Cardiac muscle cell (in vitro differentiated cells and primary cell): ENCODE results near the gene CAMKMT. TPM values are rescaled to one million over a fixed set of nuclear protein-coding genes. Genes with fewer than 3 reads are reported as not detected.

Source experiments
- DNase-seq, 2 donors: peaks; one replicate each; pipeline versions ENCODE4 v3.0.0 to v3.0.0-alpha.2; 2010 to 2017; ENCODE audit warnings: low read depth in 1 of 2, low spot score in 1 of 2
- H3K27ac ChIP-seq: fragments of 200-600 bp; sonication (generic); 2 replicates; pipeline ENCODE4 v1.5.1; 2016
- H3K27me3 ChIP-seq: fragments of 200-600 bp; sonication (generic); 2 replicates; pipeline ENCODE4 v1.6.0; 2016; ENCODE audit warnings: control low read depth
- H3K36me3 ChIP-seq: fragments of 200-600 bp; sonication (generic); 2 replicates; pipeline ENCODE4 v1.5.1; 2016; ENCODE audit warnings: control low read depth
- H3K4me1 ChIP-seq: fragments of 200-600 bp; sonication (generic); 2 replicates; pipeline ENCODE4 v1.8.1; 2017; ENCODE audit warnings: low read depth, mild to moderate bottlenecking, mixed run types
- H3K4me3 ChIP-seq: fragments of 200-600 bp; sonication (generic); 2 replicates; pipeline ENCODE4 v1.5.1; 2016; ENCODE audit warnings: mild to moderate bottlenecking
- H3K9me3 ChIP-seq: fragments of 200-600 bp; sonication (generic); 2 replicates; pipeline ENCODE4 v1.5.1; 2017; ENCODE audit warnings: low read depth, mild to moderate bottlenecking, control low read depth
- CTCF ChIP-seq: IDR thresholded peaks from 2 replicates; pipeline ENCODE4 v1.5.1; 2012; ENCODE audit warnings: low read depth, mild to moderate bottlenecking, low read length
- polyA plus RNA-seq: library from polyadenylated mRNA; unstranded; fragments of >200 nt; fragmentation: Nextera tagmentation; extraction: Ambion mirVana; gene quantifications from 2 replicates; pipeline ENCODE4 v1.2.1, GENCODE V29; 2016
- total RNA-seq: library from RNA; depleted of rRNA; stranded (reverse); fragments of >200 nt; gene quantifications from 2 replicates; pipeline ENCODE4 v1.2.3, GENCODE V29; 2016

The CAMKMT gene
- total and polyA plus RNA-seq, 2 experiments from 2014 or later = 16.9 to 20.6 TPM

GRCh38 chr2:44389895-44390294 is 28.1 kb downstream of the CAMKMT start:
- Histone ChIP-seq H3K4me1 (no peaks in the 10 kb centered on the region), H3K27ac (no peak overlapping the region), H3K36me3 (no peaks in the 10 kb centered on the region), H3K27me3 (no peaks in the 10 kb centered on the region), H3K9me3 (no peaks in the 10 kb centered on the region), H3K4me3 (no peak overlapping the region)
- TF ChIP-seq CTCF = peak; percentile 38
- peak in 1 of 2 donors; percentile 1 for DNase-seq

- Histone ChIP-seq H3K4me3 (no peak overlapping the region), H3K4me1 (no peaks in the 10 kb centered on the region), H3K27me3 (no peaks in the 10 kb centered on the region), H3K9me3 (no peaks in the 10 kb centered on the region), H3K36me3 (no peaks in the 10 kb centered on the region), H3K27ac (no peak overlapping the region)
- peak; percentile 60 for TF ChIP-seq CTCF
- peak; percentile 51 to 66 for DNase-seq
Measured at GRCh38 chr2:44392338-44392943, 30.7 kb downstream of the CAMKMT start.

GRCh38 chr2:44397447-44398175 is 35.9 kb downstream of the CAMKMT start:
- no peaks in the 10 kb centered on the region for H3K36me3 ChIP-seq
- no peaks in the 10 kb centered on the region for H3K27me3 ChIP-seq
- H3K4me1 ChIP-seq = no peaks in the 10 kb centered on the region
- DNase-seq = no peak
- TF ChIP-seq CTCF = no peak
- no peaks in the 10 kb centered on the region for H3K9me3 ChIP-seq
- H3K27ac ChIP-seq = no peak overlapping the region
- no peak overlapping the region for H3K4me3 ChIP-seq

GRCh38 chr2:44398243-44398897 is 36.6 kb downstream of the CAMKMT start:
- Histone ChIP-seq H3K4me3 (no peak overlapping the region), H3K9me3 (no peaks in the 10 kb centered on the region), H3K4me1 (no peaks in the 10 kb centered on the region), H3K27me3 (no peaks in the 10 kb centered on the region), H3K27ac (no peak overlapping the region), H3K36me3 (no peaks in the 10 kb centered on the region)
- DNase-seq = no peak
- no peak for TF ChIP-seq CTCF

- H3K27ac ChIP-seq = no peak overlapping the region
- H3K27me3 ChIP-seq = no peaks in the 10 kb centered on the region
- no peaks in the 10 kb centered on the region for H3K9me3 ChIP-seq
- no peak overlapping the region for H3K4me3 ChIP-seq
- no peaks in the 10 kb centered on the region for H3K4me1 ChIP-seq
- no peaks in the 10 kb centered on the region for H3K36me3 ChIP-seq
- DNase-seq = no peak
- TF ChIP-seq CTCF = no peak
Measured at GRCh38 chr2:44420725-44421124, 59.0 kb downstream of the CAMKMT start.
